Measurements from ENCODE around the gene TCAIM. TPM values are rescaled to one million over a fixed set of nuclear protein-coding genes. Genes with fewer than 3 reads are reported as not detected.

Gene TCAIM
- total RNA-seq, 2 experiments from 2014 or later: 2.9 to 4.2 TPM

DNA sequence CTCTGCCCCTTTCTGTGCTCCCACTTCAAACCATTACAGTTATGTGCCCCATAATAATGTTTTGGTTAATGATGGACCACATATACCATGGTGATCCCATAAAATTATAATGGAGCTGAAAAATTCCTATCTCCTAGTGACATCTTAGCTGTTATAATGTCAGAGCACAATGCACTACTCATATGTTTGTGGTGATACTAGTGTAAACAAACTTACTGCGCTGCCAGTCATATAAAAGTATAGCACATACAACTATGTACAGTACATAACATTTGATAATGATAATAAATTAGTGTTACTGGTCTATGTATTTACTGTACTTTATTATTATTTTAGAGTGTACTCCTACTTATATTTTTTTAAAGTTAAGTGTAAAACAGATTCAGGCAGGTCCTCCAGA, 45.6 kb upstream of the TCAIM start:
- Histone ChIP-seq H3K27me3 (ENCODE audit: control insufficient read depth in 1 of 2, insufficient read depth in 2 of 2, low read length in 2 of 2) (peaks cover 3 to 9% of the 10 kb centered on the region in 2 experiments), H3K27ac (ENCODE audit: low read depth in 1 of 2, low read length in 2 of 2) (no peak overlapping the region), H3K36me3 (ENCODE audit: insufficient read depth, low read length) (no peaks in the 10 kb centered on the region), H3K4me3 (ENCODE audit: low read length) (no peak overlapping the region), H3K9me3 (ENCODE audit: control insufficient read depth in 1 of 2, insufficient read depth in 1 of 2, low read length in 2 of 2) (no peaks in the 10 kb centered on the region), H3K4me1 (ENCODE audit: insufficient read depth, low read length) (no peaks in the 10 kb centered on the region)
- Mint-ChIP-seq H3K27me3 (peaks cover 32% of the 10 kb centered on the region), H3K27ac (no peak overlapping the region), H3K36me3 (ENCODE audit: low read depth) (no peaks in the 10 kb centered on the region), H3K9me3 (no peaks in the 10 kb centered on the region), H3K4me1 (ENCODE audit: low read depth) (no peaks in the 10 kb centered on the region), H3K4me3 (no peak overlapping the region)
- TF ChIP-seq, protein P1, sequence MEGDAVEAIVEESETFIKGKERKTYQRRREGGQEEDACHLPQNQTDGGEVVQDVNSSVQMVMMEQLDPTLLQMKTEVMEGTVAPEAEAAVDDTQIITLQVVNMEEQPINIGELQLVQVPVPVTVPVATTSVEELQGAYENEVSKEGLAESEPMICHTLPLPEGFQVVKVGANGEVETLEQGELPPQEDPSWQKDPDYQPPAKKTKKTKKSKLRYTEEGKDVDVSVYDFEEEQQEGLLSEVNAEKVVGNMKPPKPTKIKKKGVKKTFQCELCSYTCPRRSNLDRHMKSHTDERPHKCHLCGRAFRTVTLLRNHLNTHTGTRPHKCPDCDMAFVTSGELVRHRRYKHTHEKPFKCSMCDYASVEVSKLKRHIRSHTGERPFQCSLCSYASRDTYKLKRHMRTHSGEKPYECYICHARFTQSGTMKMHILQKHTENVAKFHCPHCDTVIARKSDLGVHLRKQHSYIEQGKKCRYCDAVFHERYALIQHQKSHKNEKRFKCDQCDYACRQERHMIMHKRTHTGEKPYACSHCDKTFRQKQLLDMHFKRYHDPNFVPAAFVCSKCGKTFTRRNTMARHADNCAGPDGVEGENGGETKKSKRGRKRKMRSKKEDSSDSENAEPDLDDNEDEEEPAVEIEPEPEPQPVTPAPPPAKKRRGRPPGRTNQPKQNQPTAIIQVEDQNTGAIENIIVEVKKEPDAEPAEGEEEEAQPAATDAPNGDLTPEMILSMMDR (IDR thresholded peaks at IDR 0.05): no peak
- intact Hi-C loops (cut with DNase I, micrococcal nuclease): no loop called here
- CTCF ChIA-PET: no interaction called here
- DNase-seq (no peak), ATAC-seq (ENCODE audit: poor library complexity) (no peak)
- POLR2A ChIA-PET: no interaction called here

DNA sequence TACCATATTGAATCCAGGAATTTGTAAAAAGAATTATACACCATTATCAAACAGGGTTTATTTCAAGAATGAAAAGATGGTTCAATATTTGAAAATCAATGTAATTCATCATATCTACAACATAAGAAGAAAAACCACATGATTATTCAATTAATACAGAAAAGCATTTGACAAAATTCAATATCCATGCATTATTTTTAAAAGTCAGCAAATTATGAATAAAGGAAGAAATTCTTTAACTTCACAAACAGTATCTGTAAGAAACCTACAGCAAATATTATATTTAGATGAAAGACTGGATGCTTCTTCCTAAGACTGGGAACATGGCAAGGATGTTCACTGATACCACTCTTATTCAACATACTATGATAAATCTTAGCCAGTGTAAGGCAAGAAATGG, 41.3 kb upstream of the TCAIM start:
- no peak for DNase-seq
- Mint-ChIP-seq H3K27ac (no peak overlapping the region), H3K36me3 (ENCODE audit: low read depth) (no peaks in the 10 kb centered on the region), H3K4me3 (no peak overlapping the region), H3K4me1 (ENCODE audit: low read depth) (no peaks in the 10 kb centered on the region), H3K27me3 (peaks cover 25% of the 10 kb centered on the region), H3K9me3 (no peaks in the 10 kb centered on the region)
- no peak for ATAC-seq (ENCODE audit: poor library complexity)
- H3K9me3 ChIP-seq (ENCODE audit: control insufficient read depth in 1 of 2, insufficient read depth in 1 of 2, low read length in 2 of 2): no peaks in the 10 kb centered on the region
- H3K36me3 ChIP-seq (ENCODE audit: insufficient read depth, low read length): no peaks in the 10 kb centered on the region
- no peak overlapping the region for H3K4me3 ChIP-seq (ENCODE audit: low read length)
- H3K4me1 ChIP-seq (ENCODE audit: insufficient read depth, low read length): no peaks in the 10 kb centered on the region
- peaks cover 3 to 12% of the 10 kb centered on the region in 2 experiments for H3K27me3 ChIP-seq (ENCODE audit: control insufficient read depth in 1 of 2, insufficient read depth in 2 of 2, low read length in 2 of 2)
- ChIA-PET CTCF (no interaction called here), POLR2A (no interaction called here)
- intact Hi-C loops (cut with DNase I, micrococcal nuclease): no loop called here
- TF ChIP-seq, protein P1 (IDR thresholded peaks at IDR 0.05): no peak
- H3K27ac ChIP-seq (ENCODE audit: low read depth in 1 of 2, low read length in 2 of 2): no peak overlapping the region

DNA sequence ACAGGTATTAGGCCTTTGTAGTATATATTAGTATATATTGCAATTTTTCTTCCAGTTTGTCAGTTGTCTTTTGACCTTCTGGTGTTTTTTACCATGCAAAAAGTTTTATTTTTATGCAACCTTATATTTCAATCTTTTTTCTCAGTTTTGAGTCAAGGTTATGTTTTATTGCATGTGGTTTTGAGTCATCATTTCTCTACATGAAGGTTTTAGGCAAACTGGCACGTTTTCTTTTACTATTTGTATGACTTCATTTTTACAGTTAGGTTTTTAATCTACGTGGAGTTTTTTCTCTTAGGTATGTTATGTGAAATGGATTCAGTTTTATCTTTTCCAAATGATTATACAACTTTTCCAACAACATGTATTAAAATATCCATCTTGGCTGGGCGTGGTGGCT, 36.8 kb upstream of the TCAIM start:
- no peaks in the 10 kb centered on the region for H3K9me3 Mint-ChIP-seq
- no peaks in the 10 kb centered on the region for H3K9me3 ChIP-seq (ENCODE audit: control insufficient read depth in 1 of 2, insufficient read depth in 1 of 2, low read length in 2 of 2)
- no peak overlapping the region for H3K27ac Mint-ChIP-seq
- H3K27me3 ChIP-seq (ENCODE audit: control insufficient read depth in 1 of 2, insufficient read depth in 2 of 2, low read length in 2 of 2): peaks cover 0 to 5% of the 10 kb centered on the region in 2 experiments
- no peaks in the 10 kb centered on the region for H3K36me3 ChIP-seq (ENCODE audit: insufficient read depth, low read length)
- no peak overlapping the region for H3K4me3 ChIP-seq (ENCODE audit: low read length)
- ChIA-PET POLR2A (no interaction called here), CTCF (no interaction called here)
- peaks cover 9% of the 10 kb centered on the region for H3K27me3 Mint-ChIP-seq
- no peaks in the 10 kb centered on the region for H3K4me1 ChIP-seq (ENCODE audit: insufficient read depth, low read length)
- H3K4me3 Mint-ChIP-seq: no peak overlapping the region
- no peak overlapping the region for H3K27ac ChIP-seq (ENCODE audit: low read depth in 1 of 2, low read length in 2 of 2)
- TF ChIP-seq, protein P1 (IDR thresholded peaks at IDR 0.05): no peak
- no peaks in the 10 kb centered on the region for H3K36me3 Mint-ChIP-seq (ENCODE audit: low read depth)
- no peak for DNase-seq
- ATAC-seq (ENCODE audit: poor library complexity): no peak
- intact Hi-C loops (cut with DNase I, micrococcal nuclease): no loop called here
- no peaks in the 10 kb centered on the region for H3K4me1 Mint-ChIP-seq (ENCODE audit: low read depth)

All from CD4-positive, alpha-beta T cell (primary cell).